ENCODE data around the gene KRTAP20-3. TPM values are rescaled to one million over a fixed set of nuclear protein-coding genes. Genes with fewer than 3 reads are reported as not detected.

The KRTAP20-3 gene
- total RNA-seq, 1 experiment from 2014 or later = not detected

DNA sequence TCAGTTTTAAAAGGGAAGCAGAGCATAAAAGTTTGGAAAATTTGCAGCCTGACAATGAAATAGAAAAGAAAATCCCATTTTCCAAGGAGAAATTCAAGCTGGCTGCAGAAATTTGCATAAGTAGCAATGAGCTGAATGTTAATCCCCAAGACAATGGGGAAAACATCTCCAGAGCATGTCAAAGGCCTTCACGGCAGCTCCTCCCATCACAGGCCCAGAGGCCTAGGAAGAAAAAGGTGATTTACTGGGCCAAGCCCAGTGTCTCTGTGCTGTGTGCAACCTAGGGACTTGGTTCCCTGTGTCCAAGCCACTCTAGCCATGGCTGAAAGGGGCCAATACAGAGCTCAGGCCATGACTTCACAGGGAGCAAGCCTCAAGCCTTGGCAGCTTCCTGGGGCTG, 26.1 kb downstream of the KRTAP20-3 start:
- Histone ChIP-seq H3K79me2 (ENCODE audit: insufficient read depth, low read length) (no peaks in the 10 kb centered on the region), H3K4me1 (ENCODE audit: control insufficient read depth in 1 of 2, insufficient read depth in 2 of 2, low read length in 2 of 2) (no peaks in the 10 kb centered on the region), H3K27me3 (ENCODE audit: insufficient read depth, low read length) (no peaks in the 10 kb centered on the region), H4K20me1 (ENCODE audit: insufficient read depth) (no peaks in the 10 kb centered on the region), H3K9ac (ENCODE audit: low read length) (no peak overlapping the region), H3K9me3 (ENCODE audit: control insufficient read depth in 1 of 2, insufficient read depth in 1 of 2, low read depth in 1 of 2, low read length in 2 of 2) (peaks cover 0 to 33% of the 10 kb centered on the region in 2 experiments; a peak in 2 of 4 replicates), H2AFZ (ENCODE audit: low read depth, low read length, poor library complexity, severe bottlenecking) (no peak overlapping the region), H3K9me2 (ENCODE audit: insufficient read depth) (no peaks in the 10 kb centered on the region), H3K27ac (ENCODE audit: low read depth, low read length) (no peak overlapping the region), H3K4me2 (ENCODE audit: low read length) (no peak overlapping the region), H3K4me3 (replicated peaks in 1 of 2; ENCODE audit: low read depth in 1 of 2, low read length in 2 of 2) (no peak overlapping the region), H3K36me3 (ENCODE audit: control insufficient read depth in 1 of 2, insufficient read depth in 2 of 2, low read length in 2 of 2) (no peaks in the 10 kb centered on the region)
- RAD21 ChIA-PET (ENCODE audit: low non-redundant PET in 1 of 2, low total read pairs in 2 of 2, uncharacterized antibody in 2 of 2, unreplicated experiment in 2 of 2) = no interaction called here
- POLR2A ChIA-PET = no interaction called here
- TF ChIP-seq FOSL1 (IDR thresholded peaks at IDR 0.05; ENCODE audit: low read depth) = no peak
- TF ChIP-seq, protein P1, sequence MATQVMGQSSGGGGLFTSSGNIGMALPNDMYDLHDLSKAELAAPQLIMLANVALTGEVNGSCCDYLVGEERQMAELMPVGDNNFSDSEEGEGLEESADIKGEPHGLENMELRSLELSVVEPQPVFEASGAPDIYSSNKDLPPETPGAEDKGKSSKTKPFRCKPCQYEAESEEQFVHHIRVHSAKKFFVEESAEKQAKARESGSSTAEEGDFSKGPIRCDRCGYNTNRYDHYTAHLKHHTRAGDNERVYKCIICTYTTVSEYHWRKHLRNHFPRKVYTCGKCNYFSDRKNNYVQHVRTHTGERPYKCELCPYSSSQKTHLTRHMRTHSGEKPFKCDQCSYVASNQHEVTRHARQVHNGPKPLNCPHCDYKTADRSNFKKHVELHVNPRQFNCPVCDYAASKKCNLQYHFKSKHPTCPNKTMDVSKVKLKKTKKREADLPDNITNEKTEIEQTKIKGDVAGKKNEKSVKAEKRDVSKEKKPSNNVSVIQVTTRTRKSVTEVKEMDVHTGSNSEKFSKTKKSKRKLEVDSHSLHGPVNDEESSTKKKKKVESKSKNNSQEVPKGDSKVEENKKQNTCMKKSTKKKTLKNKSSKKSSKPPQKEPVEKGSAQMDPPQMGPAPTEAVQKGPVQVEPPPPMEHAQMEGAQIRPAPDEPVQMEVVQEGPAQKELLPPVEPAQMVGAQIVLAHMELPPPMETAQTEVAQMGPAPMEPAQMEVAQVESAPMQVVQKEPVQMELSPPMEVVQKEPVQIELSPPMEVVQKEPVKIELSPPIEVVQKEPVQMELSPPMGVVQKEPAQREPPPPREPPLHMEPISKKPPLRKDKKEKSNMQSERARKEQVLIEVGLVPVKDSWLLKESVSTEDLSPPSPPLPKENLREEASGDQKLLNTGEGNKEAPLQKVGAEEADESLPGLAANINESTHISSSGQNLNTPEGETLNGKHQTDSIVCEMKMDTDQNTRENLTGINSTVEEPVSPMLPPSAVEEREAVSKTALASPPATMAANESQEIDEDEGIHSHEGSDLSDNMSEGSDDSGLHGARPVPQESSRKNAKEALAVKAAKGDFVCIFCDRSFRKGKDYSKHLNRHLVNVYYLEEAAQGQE (IDR thresholded peaks at IDR 0.05; ENCODE audit: low read depth) = no peak
- TF ChIP-seq, protein P2, sequence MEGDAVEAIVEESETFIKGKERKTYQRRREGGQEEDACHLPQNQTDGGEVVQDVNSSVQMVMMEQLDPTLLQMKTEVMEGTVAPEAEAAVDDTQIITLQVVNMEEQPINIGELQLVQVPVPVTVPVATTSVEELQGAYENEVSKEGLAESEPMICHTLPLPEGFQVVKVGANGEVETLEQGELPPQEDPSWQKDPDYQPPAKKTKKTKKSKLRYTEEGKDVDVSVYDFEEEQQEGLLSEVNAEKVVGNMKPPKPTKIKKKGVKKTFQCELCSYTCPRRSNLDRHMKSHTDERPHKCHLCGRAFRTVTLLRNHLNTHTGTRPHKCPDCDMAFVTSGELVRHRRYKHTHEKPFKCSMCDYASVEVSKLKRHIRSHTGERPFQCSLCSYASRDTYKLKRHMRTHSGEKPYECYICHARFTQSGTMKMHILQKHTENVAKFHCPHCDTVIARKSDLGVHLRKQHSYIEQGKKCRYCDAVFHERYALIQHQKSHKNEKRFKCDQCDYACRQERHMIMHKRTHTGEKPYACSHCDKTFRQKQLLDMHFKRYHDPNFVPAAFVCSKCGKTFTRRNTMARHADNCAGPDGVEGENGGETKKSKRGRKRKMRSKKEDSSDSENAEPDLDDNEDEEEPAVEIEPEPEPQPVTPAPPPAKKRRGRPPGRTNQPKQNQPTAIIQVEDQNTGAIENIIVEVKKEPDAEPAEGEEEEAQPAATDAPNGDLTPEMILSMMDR (IDR thresholded peaks at IDR 0.05 in 2 of 3, conservative IDR thresholded peaks at IDR 0.05 in 1 of 3; ENCODE audit: borderline replicate concordance in 1 of 3, insufficient read depth in 1 of 3, low read depth in 2 of 3, low read length in 2 of 3) = no peak
- CTCF ChIA-PET = no interaction called here
- no peak for DNase-seq (ENCODE audit: low read depth, low spot score)
- intact Hi-C loops (cut with micrococcal nuclease) = no loop called here
- BruUV-seq (replicated peaks) = no TSS peak
- ATAC-seq = no peak

Measured in HCT116 (cell line).